AG04449 (cell line): ENCODE data around the gene NNT.

Experiments
- CTCF ChIA-PET: fragments of 350-600 bp; formaldehyde crosslinking; extraction: SDS; loops from one replicate; lab custom pipeline; 2021; ENCODE audit warnings: antibody characterized with exemption; lab: Yijun Ruan, JAX
- POLR2A ChIA-PET: fragments of 400-600, 350-600 bp; formaldehyde crosslinking; extraction: SDS; loops from one replicate; lab custom pipeline; 2020; ENCODE audit warnings: antibody characterized with exemption, inconsistent platforms; lab: Yijun Ruan, JAX
- DNase-seq: peaks from one replicate; pipeline ENCODE4 v3.0.0-alpha.2; 2010; ENCODE audit warnings: low read depth, low spot score
- H3K4me3 ChIP-seq: 2 replicates; pipeline ENCODE4 v1.5.1; 2011; ENCODE audit warnings: low read depth, mild to moderate bottlenecking, control low read depth, low read length
- TF ChIP-seq, protein P1 (sequence below): IDR thresholded peaks from one replicate; pipeline ENCODE4 v1.5.1; 2011; ENCODE audit warnings: mild to moderate bottlenecking, moderate library complexity, low read length, control low read depth, inconsistent platforms; ENCODE audit not compliant: insufficient read depth; ENCODE audit errors: missing control alignments

The NNT gene

DNA sequence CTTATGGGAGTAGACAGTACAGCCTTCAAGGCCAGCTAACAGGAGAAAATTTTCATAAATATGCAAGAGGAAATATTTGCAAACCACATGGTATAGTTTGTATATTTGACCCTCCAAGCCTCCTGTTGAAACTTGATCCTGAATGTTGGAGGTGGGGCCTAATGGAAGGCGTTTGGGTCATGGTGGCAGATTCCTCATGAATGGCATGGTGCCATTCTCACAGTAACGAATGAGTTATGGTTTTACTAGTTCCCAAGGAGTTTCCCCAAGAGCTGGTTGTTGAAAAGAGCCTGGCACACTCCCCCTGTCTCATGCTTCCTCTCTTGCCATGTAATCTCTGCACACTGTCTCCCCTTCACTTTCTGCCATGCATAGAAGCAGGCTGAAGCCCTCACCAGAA is 42.9 kb upstream of the NNT start:
- POLR2A ChIA-PET: no interaction called here
- TF ChIP-seq, protein P1, sequence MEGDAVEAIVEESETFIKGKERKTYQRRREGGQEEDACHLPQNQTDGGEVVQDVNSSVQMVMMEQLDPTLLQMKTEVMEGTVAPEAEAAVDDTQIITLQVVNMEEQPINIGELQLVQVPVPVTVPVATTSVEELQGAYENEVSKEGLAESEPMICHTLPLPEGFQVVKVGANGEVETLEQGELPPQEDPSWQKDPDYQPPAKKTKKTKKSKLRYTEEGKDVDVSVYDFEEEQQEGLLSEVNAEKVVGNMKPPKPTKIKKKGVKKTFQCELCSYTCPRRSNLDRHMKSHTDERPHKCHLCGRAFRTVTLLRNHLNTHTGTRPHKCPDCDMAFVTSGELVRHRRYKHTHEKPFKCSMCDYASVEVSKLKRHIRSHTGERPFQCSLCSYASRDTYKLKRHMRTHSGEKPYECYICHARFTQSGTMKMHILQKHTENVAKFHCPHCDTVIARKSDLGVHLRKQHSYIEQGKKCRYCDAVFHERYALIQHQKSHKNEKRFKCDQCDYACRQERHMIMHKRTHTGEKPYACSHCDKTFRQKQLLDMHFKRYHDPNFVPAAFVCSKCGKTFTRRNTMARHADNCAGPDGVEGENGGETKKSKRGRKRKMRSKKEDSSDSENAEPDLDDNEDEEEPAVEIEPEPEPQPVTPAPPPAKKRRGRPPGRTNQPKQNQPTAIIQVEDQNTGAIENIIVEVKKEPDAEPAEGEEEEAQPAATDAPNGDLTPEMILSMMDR: no peak
- CTCF ChIA-PET: interaction anchor here (1.2 kb wide), 1 partner anchor 70 kb away, joined by 4 read pairs; no protein-coding TSS in a partner anchor

DNA sequence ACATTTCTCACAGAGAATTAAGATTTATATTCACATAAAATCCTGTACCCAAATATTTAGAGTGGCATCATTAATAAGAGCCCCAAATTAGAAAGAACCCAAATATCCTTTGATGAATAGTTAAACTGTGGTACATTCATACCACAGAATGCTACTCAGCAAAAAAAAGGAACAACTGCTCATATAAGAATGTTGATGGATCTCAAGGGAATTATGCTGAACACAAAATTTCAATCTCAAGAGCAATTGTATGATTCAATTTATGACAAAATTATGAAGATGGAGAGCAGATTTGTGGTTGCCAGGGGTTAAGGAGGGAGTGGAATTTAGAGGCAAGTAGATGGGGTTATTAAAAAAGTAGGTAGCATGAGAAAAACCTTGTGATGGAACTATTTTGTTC is 41.6 kb upstream of the NNT start:
- CTCF ChIA-PET: no interaction called here
- POLR2A ChIA-PET: no interaction called here
- TF ChIP-seq, protein P1: no peak
- no peak overlapping the region for H3K4me3 ChIP-seq
- DNase-seq: no peak

More for the DNA sequence above, 42.9 kb upstream of the NNT start:
- H3K4me3 ChIP-seq: no peak overlapping the region
- peak; percentile 49 for DNase-seq

DNA sequence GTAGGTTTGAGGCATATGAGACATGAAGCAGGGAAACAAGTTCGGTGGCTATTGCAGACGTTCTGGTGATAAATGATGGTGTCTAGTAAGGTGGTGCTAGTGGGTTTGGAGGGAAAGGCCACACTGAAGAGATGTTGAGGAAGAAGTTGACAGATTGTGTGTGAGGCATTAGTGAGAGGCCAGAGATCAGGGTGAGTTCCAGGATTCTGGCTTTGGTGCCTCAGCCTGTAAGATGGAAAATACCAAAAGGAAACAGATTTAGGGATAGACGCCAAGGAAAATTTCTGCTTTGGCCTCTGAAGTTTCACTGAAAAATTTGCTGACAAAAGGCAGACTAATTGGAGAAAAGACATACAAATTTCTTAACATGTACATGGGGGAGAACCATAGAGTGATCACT is 39.7 kb upstream of the NNT start:
- CTCF ChIA-PET: no interaction called here

DNA sequence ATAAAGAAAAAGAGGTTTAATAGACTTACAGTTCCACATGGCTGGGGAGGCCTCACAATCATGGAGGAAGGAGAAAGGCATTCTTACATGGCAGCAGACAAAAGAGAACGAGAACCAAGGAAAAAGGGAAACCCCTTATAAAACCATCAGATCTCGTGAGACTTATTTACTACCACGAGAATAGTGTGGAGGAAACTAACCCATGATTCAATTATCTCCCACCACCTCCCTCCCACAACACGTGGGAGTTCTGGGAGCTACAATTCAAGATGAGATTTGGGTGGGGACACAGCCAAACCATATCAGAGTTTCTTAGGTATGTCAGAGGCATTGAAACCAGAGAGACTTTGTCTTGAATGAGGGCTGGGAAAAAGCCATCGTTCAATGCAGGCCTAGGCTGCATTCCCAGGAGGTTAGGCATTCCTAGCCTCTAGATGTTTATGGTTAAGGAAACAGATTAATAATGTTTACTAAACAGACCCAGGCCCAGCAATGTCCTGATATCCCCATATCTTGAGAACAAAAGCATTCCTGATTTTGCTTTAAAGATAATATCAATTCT is 38.6 kb upstream of the NNT start:
- no peak overlapping the region for H3K4me3 ChIP-seq
- TF ChIP-seq, protein P1: no peak
- ChIA-PET CTCF (no interaction called here), POLR2A (no interaction called here)
- no peak for DNase-seq

More for the DNA sequence above, 39.7 kb upstream of the NNT start:
- POLR2A ChIA-PET: no interaction called here
- no peak for DNase-seq
- TF ChIP-seq, protein P1: no peak
- no peak overlapping the region for H3K4me3 ChIP-seq

DNA sequence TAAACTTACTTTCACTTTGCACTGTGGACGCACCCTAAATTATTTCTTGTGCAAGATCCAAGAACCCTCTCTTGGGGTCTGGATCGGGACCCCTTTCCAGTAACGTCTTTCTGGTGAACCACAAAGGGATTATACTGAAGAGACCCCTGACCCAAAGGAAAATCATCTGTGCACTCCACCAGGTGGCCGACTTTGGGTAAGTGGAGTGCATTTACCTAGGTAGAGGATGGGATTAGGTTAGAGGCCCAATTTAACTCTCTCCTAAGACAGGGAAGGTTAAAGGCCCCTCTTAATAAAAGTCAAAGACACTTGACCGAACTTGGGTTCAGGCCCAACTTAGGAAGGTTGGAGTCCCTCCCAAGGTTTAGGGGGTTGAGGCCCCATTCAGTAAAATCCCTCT is 37.9 kb upstream of the NNT start:
- CTCF ChIA-PET: no interaction called here
- POLR2A ChIA-PET: no interaction called here
- TF ChIP-seq, protein P1: no peak
- DNase-seq: no peak
- H3K4me3 ChIP-seq: no peak overlapping the region

DNA sequence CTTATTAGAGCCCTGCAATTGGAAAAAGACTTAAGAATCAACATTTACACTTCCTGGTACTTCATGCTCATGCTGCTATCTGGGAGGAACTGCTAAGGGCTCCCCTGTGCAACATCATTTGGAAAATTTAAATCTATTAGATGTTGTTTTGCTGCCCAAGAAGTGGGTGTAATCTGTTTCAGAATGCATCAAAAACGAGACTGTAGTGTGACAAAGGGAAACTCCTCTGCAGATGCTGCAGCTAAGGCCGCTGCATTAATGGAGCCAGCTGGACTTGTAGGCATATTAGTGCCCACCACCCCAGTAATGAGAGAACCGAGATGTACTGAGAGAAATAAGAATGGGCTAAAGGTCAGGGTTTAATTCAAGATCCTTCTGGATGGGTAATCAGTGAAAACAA is 35.0 kb upstream of the NNT start:
- ChIA-PET CTCF (no interaction called here), POLR2A (no interaction called here)
- TF ChIP-seq, protein P1: no peak
- H3K4me3 ChIP-seq: no peak overlapping the region
- no peak for DNase-seq
